ENCODE measurements around the gene OCA2.
"Not testable (repeated sequence)": the region's sequence is repeated elsewhere in the genome, so short reads cannot be mapped to it uniquely, and the experiment has no call there.

OCA2 gene

DNA sequence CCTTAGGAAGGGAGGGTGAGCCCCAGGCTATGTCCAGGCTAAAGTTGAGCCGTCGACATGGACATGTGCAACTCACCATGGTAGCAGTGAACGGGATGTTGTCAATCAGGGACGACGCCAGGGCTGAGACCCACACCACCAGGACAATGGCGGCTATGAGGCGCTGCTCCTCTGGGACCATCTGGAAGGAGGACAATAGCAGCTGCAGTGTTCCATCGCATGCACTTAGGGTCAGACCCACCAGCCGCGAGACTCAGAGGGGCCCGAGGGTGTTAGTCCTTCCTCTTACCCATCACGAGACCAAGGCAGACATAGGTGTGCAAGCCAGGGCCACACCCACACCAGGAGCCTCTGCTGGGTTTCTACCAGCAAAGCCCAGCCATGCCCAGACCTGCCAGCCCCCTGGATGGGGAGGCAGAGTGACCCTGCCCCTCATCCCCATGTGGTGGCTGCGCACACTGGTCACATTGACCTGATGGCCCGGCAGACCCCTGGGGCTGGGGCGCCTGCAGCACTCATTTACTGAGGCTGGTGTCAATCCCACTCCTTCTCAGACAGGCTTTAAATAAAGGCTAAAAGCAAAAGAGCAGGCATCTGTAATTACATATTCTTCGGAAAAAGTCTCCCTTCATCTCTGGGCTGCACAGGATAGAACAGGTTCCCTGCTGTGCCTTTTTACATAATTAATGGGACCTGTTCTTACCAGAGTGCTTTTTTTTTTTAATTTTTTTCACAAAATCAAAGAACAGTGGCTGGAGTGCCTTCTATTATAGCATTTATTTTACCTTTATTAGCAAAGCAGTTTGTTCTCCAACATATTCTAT is 227.8 kb downstream of the OCA2 start:
- no peak for DNase-seq (ENCODE audit: low read depth)

- DNase-seq (ENCODE audit: low read depth): no peak
Observed at GRCh38 chr15:27870320-27870719, 228.8 kb downstream of the OCA2 start.

- DNase-seq (ENCODE audit: low read depth): no peak
Observed at GRCh38 chr15:27869697-27870281, 229.3 kb downstream of the OCA2 start.

GRCh38 chr15:27868828-27869404 is 230.2 kb downstream of the OCA2 start:
- no peak for DNase-seq (ENCODE audit: low read depth)

DNA sequence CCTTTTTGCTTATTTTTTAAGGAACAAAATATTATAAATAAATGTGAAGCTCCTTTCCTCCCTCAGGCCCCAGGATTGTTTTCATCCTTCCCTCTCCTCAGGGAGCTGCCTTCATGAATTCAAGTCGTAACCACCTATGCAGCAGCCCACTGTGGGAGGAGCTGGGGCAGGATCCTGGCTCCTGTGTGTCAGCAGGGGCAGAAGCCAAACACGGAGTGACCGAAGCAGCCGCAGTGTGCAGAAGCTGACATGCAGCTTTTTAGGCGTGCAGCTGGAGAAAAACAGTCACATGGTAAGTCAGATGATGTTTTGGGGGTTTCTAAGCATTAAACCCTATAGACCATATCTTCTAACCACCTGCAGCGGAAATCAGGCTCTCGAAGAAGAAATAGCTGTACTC is 231.3 kb downstream of the OCA2 start:
- no peak for DNase-seq (ENCODE audit: low read depth)

GRCh38 chr15:27866505-27867165 is 232.5 kb downstream of the OCA2 start:
- DNase-seq (ENCODE audit: low read depth): no peak

DNA sequence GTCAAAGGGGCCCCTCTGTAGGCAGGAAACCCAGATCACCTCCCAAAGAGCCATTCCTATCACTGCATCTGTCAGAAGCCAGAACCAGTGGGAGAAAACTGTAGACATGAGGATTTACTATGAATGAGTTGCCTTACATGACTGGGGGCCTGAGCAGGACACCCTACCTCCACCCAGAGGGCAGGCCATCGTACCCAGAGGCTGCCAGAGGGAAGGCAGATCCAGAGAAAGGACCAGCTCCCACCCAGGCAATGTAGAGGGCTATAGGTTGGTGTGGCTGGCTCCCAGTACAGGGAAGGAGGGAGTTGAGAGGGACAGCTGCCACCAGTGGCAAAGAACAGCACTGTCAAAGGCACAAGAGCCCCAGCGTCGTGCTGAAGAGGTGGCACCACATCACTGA is 233.2 kb downstream of the OCA2 start:
- DNase-seq (ENCODE audit: low read depth): no peak

GRCh38 chr15:27865323-27865922 is 233.7 kb downstream of the OCA2 start:
- no peak for DNase-seq (ENCODE audit: low read depth)

- no peak for DNase-seq (ENCODE audit: low read depth)
Observed at GRCh38 chr15:27864719-27865118, 234.4 kb downstream of the OCA2 start.

DNA sequence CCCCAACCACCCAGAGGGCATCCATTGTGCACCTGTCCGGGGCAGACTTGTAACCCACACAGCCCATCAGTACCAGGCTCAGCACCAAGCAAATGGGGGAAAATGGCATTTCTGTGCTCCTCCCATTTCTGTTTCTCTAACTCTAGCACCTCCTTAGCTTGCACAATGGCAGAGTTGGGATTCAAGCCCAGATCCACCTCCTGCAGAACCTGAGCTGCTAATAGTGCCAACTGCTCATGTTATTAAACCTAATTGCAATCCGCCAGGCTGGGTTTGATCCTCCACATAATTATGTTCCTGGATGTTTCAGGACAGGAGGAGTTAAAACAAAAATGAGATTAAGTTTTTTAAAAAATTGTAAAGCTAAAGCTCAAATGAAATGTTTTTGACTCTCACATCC is 235.0 kb downstream of the OCA2 start:
- DNase-seq (ENCODE audit: low read depth): no peak

- DNase-seq (ENCODE audit: low read depth): no peak
Observed at GRCh38 chr15:27863000-27863399, 236.1 kb downstream of the OCA2 start.

- no peak for DNase-seq (ENCODE audit: low read depth)
Observed at GRCh38 chr15:27861171-27861570, 237.9 kb downstream of the OCA2 start.

GRCh38 chr15:27855137-27855536 is 244.0 kb downstream of the OCA2 start:
- DNase-seq (ENCODE audit: low read depth): no peak

GRCh38 chr15:27854601-27855000 is 244.5 kb downstream of the OCA2 start:
- DNase-seq (ENCODE audit: low read depth): no peak

- no peak for DNase-seq (ENCODE audit: low read depth)
Observed at GRCh38 chr15:27853624-27854455, 245.3 kb downstream of the OCA2 start.

DNA sequence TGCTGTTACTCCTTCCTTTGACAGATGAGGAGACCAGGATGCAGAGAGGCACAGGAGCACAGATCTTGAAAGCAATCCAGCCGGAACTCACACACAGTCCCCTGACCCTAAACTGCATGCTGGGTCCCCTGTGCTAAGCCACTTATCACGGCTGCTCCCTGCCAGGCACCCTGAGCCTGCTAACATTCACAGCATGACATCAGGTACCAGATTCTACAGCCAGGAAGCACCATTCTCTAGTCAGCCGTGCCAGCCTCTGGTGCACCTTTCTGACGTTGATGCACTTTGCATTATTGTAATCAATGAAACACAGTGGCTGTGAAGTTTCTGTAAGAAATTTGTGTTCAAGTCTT is 247.3 kb downstream of the OCA2 start:
- no peak for DNase-seq (ENCODE audit: low read depth)

- DNase-seq (ENCODE audit: low read depth): no peak
Observed at GRCh38 chr15:27850981-27851857, 247.9 kb downstream of the OCA2 start.

DNA sequence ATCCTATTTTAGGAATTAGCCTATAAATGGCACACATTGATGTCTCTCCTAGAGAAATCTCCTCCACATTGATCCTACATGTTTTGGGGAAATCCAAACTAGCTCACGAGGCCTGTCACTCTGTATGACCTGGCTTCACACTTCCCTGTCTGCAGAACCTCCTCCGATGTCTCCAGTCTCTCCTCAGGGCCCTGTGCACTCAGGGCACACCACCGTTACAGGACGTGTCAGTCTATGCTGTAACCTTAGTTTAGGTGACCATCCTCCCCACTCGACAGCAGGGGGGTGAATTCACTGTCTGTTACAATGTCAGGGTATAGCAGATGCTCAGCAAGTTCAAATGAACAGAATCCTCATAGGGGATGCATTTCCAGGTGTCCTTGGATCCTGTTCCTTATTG is 249.1 kb downstream of the OCA2 start:
- no peak for DNase-seq (ENCODE audit: low read depth)

GRCh38 chr15:27848936-27849335 is 250.2 kb downstream of the OCA2 start:
- not testable (repeated sequence) for DNase-seq (ENCODE audit: low read depth)
